GM23338 (cell line): ENCODE measurements around the gene CORO1C.

Source experiments
- EZH2phosphoT487 ChIP-seq: fragments of 200-600 bp; sonication (generic); IDR thresholded peaks from one replicate; pipeline ENCODE4 v1.8.1; 2018; ENCODE audit warnings: antibody characterized with exemption; ENCODE audit not compliant: unreplicated experiment
- POLR2AphosphoS5 ChIP-seq: IDR thresholded peaks from 2 replicates; pipeline ENCODE4 v1.6.1; 2016; ENCODE audit warnings: antibody characterized with exemption, low read depth
- REST ChIP-seq: IDR thresholded peaks from one replicate; pipeline ENCODE4 v1.6.1; 2018; ENCODE audit warnings: antibody characterized with exemption; ENCODE audit not compliant: unreplicated experiment
- ZNF462 ChIP-seq: fragments of 250-450 bp; sonication (Bioruptor Pico); IDR thresholded peaks from 2 replicates; pipeline ENCODE4 v1.5.0; 2020; ENCODE audit warnings: mild to moderate bottlenecking, moderate library complexity
- TF ChIP-seq, protein P1 (sequence below), 2 experiments: fragments of 200-600 bp in 1 of 2; sonication (generic) in 1 of 2; conservative IDR thresholded peaks; 2 replicates each; pipeline versions ENCODE4 v1.5.1 to v1.6.1; 2016 to 2017; ENCODE audit warnings: antibody characterized with exemption in 2 of 2, low read depth in 2 of 2, mild to moderate bottlenecking in 2 of 2, moderate library complexity in 1 of 2
- TF ChIP-seq, protein P2 (sequence below): IDR thresholded peaks from 2 replicates; pipeline ENCODE4 v1.6.1; 2016; ENCODE audit warnings: antibody characterized with exemption

GRCh38 chr12:108729612-108730364, 1.5 kb downstream of the CORO1C start:
- TF ChIP-seq, protein P1, sequence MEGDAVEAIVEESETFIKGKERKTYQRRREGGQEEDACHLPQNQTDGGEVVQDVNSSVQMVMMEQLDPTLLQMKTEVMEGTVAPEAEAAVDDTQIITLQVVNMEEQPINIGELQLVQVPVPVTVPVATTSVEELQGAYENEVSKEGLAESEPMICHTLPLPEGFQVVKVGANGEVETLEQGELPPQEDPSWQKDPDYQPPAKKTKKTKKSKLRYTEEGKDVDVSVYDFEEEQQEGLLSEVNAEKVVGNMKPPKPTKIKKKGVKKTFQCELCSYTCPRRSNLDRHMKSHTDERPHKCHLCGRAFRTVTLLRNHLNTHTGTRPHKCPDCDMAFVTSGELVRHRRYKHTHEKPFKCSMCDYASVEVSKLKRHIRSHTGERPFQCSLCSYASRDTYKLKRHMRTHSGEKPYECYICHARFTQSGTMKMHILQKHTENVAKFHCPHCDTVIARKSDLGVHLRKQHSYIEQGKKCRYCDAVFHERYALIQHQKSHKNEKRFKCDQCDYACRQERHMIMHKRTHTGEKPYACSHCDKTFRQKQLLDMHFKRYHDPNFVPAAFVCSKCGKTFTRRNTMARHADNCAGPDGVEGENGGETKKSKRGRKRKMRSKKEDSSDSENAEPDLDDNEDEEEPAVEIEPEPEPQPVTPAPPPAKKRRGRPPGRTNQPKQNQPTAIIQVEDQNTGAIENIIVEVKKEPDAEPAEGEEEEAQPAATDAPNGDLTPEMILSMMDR (conservative IDR thresholded peaks at IDR 0.05; ENCODE audit: low read depth in 2 of 2): no peak
- TF ChIP-seq POLR2AphosphoS5 (no peak), REST (no peak), EZH2phosphoT487 (no peak), ZNF462 (CRISPR knock-in tag) (no peak)
- TF ChIP-seq, protein P2, sequence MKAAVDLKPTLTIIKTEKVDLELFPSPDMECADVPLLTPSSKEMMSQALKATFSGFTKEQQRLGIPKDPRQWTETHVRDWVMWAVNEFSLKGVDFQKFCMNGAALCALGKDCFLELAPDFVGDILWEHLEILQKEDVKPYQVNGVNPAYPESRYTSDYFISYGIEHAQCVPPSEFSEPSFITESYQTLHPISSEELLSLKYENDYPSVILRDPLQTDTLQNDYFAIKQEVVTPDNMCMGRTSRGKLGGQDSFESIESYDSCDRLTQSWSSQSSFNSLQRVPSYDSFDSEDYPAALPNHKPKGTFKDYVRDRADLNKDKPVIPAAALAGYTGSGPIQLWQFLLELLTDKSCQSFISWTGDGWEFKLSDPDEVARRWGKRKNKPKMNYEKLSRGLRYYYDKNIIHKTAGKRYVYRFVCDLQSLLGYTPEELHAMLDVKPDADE: no peak
